IPS-11a (cell line): ENCODE results near the gene MAP1S.
A peak's percentile ranks its signal among the peaks of the same experiment; 100 is the strongest.
"Not testable (repeated sequence)": the region's sequence is repeated elsewhere in the genome, so short reads cannot be mapped to it uniquely, and the experiment has no call there.

Source experiments
- H3K4me3 ChIP-seq: one replicate; pipeline ENCODE4 v1.5.1; 2013; ENCODE audit warnings: low read depth, low read length, control low read depth

MAP1S gene

GRCh38 chr19:17755977-17756670 is 36.8 kb downstream of the MAP1S start:
- H3K4me3 ChIP-seq, result no peak overlapping the region

DNA sequence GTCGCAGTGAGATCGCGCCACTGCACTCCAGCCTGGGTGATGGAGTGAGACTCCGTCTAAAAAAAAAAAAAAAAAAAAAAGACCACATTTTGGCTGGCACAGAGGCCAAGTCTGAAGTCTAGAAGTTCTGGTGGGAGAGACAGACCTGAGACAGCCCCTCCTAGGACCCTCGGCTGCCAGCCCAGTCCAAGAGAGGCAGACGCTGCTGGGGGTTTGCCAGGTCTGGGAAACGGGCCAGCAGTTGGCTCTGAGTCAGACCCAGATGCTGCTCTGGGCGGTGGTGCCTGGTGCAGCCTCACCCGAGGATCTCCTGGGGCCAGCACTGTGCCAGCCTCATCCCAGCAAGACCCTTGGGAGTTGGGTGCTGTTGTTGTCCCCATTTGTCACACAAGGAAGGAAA is 37.8 kb downstream of the MAP1S start:
- no peak overlapping the region for H3K4me3 ChIP-seq

DNA sequence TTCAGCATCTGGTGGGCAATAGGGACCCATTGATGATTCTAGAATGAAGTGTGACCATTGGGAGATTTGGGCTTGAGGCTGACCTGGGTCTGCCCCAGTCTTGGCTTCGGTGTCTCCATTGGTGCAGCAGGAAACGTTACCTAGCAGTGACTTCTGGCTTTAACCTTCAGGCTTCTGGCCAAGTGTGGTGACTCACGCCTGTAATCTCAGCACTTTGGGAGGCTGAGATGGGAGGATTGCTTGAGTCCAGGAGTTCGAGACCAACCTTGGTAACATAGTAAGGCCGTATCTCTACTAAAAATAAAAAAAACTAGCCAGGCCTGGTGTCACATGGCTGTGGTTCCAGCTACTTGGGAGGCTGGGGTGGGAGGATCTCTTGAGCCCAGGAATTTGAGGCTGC is 39.2 kb downstream of the MAP1S start:
- H3K4me3 ChIP-seq, result no peak overlapping the region

GRCh38 chr19:17761148-17761547 is 41.9 kb downstream of the MAP1S start:
- H3K4me3 ChIP-seq, result no peak overlapping the region

DNA sequence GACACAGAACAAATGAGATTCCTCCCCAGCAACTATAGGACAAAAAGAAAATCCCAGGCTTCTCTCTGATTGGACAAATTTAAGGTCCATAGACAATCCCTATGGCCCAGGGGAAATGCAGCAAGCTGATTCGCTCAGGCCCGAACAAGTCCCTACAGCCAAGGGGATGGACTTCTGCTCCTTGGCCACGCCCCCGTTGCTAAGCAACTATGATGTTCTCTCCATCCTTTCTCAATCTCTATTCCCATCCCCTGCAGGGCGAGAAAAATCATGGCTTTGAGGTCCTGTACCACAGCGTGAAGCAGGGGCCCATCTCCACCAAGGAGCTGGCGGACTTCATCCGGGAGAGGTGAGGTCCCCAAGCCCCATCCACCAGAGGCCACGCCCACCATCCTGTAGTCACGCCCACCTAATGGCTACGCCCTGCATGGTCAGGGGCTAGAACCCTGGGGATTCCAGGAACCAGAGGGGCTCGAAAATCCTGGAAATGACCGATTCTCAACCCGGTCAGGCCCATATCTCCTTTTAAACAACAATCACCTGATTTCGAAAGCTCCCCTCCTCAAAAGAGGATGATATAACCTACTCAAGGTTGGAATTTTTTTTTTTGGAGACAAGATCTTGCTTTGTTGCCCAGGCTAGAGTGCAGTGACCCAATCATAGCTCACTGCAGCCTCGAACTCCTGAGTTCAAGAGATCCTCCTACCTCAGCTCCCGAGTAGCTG is 43.4 kb downstream of the MAP1S start:
- no peak overlapping the region for H3K4me3 ChIP-seq

GRCh38 chr19:17764348-17764747 is 45.1 kb downstream of the MAP1S start:
- H3K4me3 ChIP-seq, result no peak overlapping the region

DNA sequence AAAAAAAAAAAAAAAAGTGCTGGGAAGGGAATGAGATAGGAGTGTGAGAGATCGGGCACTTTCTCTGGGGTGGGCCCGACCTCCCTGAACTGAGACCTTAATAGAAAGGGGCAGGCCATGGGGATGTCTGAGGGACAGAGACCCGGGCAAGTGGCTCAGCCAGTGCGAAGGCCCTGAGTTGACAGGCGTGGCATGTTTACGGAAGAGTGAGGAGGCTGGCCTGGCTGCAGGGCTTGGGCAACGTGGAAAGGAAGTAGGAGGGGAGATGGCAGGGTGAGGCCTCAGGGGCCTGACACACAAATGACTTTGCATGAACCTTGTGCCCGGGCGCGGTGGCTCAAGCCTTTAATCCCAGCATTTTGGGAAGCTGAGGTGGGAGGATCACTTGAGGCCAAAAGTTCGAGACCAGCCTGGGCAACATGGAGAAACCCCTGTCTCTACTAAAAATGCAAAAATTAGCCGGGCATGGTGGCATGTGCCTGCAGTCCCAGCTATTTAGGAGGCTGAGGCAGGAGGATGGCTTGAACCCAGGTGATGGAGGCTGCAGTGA is 45.9 kb downstream of the MAP1S start:
- H3K4me3 ChIP-seq, result no peak overlapping the region

DNA sequence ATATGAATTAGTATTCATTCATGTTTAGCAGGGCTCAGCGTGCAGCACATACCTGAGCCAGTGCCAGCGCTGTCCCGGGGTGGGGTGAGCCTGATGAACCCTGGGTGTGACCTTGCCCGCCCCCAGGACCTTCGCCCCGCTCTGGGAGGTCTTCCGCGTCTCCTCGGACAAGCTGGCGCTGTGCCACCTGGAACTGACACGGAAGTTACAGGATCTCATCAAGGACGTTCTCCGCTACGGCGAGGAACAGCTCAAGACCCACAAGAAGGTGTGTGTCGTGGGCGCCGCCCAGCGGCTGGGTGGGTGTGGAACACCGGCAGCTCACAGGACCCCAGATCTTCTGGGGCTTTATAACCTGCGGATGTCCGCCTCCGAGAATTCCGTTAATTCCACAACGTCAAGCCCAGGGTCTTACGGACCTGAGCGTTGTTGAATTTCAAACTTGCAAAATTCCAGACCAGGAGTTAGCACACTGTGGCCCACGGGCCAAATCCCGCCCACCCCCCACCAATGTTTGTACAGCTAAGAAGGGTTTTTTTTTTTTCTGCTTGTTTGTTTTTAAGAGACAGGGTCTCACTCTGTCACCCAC is 47.4 kb downstream of the MAP1S start:
- H3K4me3 ChIP-seq, result no peak overlapping the region

DNA sequence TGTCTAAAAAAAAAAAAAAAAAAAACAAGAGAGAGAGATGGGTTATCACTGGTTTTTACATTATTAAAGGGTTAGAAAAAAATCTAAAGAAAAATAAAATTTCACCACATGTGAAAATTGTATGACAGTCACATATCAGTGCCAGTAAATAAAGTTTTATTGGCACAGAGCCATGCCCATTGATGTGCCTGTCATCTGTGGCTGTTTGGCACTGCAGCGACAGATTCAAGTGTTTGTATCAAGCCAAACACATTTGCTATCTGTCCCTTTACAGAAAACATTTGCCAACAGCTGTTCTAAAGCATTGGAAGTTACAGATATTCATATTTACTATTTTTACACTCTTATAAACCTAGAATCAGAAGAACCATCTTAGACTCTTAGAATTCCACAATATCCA is 48.3 kb downstream of the MAP1S start:
- no peak overlapping the region for H3K4me3 ChIP-seq

GRCh38 chr19:17770613-17771012 is 51.3 kb downstream of the MAP1S start:
- no peak overlapping the region for H3K4me3 ChIP-seq

- H3K4me3 ChIP-seq, result no peak overlapping the region
Observed at GRCh38 chr19:17772172-17772571, 52.9 kb downstream of the MAP1S start.

GRCh38 chr19:17775245-17775927 is 56.1 kb downstream of the MAP1S start:
- no peak overlapping the region for H3K4me3 ChIP-seq

- no peak overlapping the region for H3K4me3 ChIP-seq
Observed at GRCh38 chr19:17775991-17776803, 56.9 kb downstream of the MAP1S start.

DNA sequence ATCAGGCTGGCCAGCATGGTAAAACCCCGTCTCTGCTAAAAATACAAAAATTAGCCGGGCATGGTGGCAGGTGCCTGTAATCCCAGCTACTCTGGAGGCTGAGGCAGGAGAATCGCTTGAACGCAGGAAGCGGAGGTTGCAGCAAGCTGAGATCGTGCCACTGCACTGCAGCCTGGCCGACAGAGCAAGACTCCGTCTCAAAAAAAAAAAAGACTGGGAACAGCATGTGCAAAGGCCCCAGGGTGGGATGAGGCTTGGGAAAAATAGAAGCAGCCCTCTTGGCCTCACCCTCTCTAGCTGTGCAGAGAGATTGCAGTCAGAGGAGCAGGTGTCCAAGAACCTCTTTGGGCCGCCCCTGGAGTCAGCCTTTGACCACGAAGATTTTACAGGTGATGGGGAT is 58.6 kb downstream of the MAP1S start:
- not testable (repeated sequence) for H3K4me3 ChIP-seq

DNA sequence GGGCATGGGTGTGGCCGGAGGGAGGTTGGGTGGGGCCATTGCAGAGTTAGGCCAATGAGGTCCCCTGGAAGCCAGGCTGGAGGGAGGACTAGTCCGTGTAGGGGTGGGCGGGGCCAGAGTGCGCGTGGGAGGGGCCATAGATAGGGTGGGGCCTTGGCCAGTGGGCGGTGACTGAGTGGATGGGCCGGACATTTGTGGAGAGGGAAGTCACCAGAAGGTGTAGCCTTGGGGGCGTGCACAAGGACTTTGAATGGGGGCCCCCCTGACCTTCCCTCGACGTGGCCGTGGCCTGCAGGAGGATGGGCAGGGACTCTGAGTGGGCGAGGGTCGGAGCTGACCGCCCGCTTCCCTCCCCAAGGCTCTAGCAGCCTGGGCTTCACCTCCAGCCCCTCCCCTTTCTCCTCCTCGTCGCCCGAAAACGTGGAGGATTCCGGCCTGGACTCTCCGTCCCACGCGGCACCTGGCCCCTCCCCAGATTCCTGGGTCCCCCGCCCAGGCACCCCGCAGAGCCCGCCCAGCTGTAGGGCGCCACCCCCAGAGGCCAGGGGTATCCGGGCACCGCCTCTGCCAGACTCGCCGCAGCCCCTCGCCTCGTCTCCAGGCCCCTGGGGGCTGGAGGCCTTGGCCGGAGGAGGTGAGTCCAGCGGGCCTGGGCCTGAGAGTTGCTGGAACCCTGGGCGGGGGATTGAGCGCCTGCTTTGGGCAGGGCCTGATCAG is 59.1 kb downstream of the MAP1S start:
- H3K4me3 ChIP-seq, result peak overlapping the region; percentile 55

DNA sequence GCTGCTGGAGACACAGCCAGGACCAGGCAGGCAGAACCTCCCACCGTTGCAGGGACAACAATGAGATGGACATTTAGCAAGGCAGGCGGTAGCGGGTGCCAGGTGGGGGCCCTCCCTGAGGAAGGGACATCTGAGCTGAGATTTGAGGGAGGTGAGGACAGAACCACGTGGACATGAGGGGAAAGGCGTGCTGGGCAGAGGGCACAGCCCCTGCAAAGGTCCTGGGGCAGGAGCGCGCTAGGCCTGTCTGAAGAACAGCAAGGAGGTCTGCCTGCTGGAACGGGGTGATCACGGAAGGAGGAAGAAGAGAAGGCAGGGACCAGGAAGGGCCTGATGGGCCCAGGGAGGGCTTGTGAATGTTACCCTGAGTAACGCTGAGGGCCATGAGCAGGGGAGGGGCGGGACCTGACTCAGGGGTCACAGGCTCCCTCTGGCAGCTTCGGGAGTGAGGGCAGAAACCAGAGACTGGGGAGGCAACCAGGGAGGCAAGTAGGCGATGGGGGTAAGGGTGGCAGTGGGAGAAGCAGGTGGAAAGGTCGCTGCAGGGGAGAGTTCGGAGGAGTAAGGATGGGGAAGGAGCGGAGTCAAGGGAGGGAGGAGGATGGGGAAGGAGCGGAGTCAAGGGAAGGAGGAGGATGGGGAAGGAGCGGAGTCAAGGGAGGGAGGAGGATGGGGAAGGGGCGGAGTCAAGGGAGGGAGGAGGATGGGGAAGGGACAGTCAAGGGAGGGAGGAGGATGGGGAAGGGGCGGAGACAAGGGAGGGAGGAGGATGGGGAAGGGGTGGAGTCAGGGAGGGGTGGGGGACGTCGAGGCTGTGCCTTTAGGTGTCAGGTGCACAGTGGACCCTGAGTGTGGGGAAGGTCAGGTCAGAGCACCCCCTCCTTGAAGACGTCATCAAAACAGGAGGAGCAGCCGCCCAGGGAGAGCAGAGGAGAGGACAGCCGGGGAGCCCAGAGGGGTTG is 60.0 kb downstream of the MAP1S start:
- H3K4me3 ChIP-seq, result peak overlapping the region; percentile 55

DNA sequence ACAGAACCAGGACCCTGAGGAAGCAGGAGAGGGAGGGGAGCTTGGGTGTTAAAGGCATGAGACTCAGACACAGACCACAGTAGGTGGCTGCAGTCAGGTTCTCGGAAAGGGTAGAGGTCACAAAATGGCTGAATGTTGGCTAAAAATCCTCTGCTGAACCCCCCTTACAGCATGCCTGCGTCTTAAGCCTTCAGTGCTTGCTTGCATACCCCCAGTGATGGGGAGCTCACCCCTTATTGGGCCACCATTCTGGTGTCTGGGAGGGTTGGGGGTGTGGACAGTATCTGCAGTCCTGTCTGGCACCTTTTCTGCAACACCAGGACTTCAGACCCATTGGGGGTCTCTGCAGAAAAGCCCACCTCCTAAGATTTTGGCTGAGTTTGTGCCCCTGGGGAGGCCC is 61.5 kb downstream of the MAP1S start:
- H3K4me3 ChIP-seq, result no peak overlapping the region

- H3K4me3 ChIP-seq, result not testable (repeated sequence)
Observed at GRCh38 chr19:17783721-17784120, 64.4 kb downstream of the MAP1S start.
